NOMO-1 treated with DMSO at 0.1 percent for 48 hours (cell line): ENCODE data around the gene COMT.

Experiments used
- DNase-seq: peaks from one replicate; lab custom pipeline; 2025; ENCODE audit not compliant: unreplicated experiment; lab: John Stamatoyannopoulos, UW

The COMT gene

GRCh38 chr22:19992481-19992911, 50.9 kb downstream of the COMT start:
- DNase-seq, result no peak

GRCh38 chr22:19992921-19993355, 51.4 kb downstream of the COMT start:
- DNase-seq, result no peak

DNA sequence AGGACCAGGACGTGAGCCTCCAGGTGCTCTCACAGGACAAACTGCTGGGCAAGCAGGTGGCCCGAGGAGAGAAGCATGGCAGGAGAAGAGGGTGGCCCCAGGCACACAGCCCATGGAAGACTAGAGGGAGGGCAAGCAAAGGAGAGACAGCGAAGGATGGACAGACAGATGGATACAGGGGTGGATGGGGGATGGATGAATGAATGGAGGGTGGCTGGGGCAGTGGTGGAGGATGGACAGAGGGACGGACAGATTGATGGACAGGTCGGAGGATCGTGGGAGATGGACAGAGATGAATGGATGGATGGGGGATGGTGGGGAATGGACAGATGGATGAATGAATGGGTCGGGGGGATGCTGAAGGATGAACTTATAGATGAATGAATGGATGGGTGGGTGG, 52.4 kb downstream of the COMT start:
- no peak for DNase-seq

GRCh38 chr22:19994851-19995610, 53.5 kb downstream of the COMT start:
- no peak for DNase-seq

DNA sequence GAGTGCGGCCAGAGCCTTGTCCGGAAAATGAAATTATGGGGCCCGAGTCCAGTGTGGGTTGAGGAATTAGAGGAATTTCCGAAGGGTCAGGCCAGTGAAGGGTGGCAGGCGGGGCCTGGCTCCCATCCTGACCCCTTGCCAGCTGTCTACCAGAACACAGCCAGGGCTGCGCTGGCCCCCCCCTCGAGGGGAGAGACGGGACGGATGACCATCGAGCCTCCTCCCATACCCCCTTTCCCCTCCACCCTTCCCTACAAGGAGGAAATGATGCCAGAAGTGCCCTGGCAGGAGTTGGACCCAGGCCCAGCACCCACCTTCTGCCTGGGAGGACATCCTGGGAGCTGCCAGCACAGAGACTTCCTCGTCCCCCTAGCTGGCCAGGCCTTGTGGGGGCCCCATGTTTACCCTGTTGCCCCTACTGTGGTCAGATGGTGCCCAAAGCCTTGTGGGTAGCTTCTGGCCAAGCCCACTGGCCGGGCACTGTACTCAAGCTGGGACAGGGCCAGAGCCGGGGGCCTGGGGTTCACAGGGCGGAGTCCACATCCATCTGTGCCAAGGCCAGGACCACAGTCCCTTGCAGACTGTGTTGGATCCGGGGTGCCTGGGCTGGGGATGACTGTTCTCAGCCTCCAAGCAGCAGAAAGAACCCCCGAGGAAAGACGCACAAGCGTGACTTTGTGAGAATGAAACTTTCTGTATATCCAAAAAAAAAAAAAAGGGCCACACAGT, 54.2 kb downstream of the COMT start:
- no peak for DNase-seq

DNA sequence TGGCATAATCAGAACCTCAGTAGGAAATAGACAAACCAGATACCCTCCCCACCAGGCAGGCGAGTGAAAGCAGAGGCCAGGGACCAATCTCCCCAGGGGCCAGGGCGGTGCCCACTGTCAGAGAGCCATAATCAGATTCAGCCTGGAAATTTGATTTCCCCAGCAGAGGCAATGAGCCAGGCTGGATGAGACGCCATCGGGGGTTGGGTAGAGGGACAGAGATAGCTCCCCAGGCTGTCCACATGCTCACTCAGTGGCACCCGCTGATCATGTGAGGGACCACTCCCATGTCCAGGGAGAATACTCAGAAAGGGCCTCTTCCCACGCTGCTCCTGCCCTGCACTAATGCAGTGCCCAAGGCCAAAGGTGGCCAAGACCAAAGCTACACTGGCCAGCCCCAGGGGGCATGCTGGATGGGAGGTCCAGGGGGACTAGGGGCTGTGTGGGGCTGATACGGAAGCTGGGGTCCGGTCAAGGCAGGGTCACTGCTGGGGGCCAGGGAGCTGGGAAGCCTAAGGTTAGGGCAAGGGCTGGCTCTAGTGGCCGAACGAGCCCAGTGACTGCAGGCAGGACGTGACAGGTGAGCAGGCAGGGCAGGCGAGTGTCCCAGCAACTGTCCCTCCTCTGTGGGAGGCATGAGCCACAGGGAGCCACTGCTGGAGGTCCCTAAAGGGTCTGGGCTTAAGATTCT, 55.3 kb downstream of the COMT start:
- no peak for DNase-seq

GRCh38 chr22:19997561-19998231, 56.1 kb downstream of the COMT start:
- no peak for DNase-seq

DNA sequence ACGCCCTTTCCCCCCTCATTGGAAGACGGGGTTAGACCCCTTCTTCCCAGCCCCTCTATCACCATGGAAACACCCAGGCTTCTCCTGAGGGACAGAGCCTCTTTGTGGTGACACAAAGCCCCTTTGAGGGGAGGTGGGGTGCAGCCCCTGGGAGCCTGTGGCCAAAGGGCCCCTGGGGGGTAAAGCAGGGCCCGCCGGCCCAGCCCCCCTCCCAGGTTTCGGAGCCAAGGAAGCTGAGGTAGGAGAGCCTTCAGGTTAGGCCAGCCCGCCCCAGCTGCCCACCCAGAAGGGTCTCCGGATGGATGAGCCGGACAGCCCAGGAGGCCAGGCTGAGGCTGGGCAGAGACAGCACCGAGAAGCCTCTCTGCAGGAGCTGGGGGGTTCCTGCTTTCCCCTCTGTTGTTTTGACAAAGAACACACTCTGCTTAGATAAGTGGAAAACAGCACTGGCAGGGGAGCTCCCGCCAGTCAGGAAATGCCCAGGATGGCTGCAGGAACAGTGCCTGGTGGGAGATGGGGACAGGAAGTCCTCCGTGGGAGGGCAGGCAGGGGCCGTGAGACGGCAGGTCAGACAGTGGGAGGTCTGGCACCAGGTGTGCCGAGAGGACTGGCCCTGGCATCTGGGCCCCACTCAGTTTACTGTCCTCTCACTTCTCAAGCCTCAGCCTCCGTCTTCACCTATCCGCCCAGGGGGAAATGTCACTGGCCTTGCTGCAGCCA, 56.8 kb downstream of the COMT start:
- DNase-seq, result no peak

- DNase-seq, result no peak
Observed at GRCh38 chr22:19998991-19999820, 57.6 kb downstream of the COMT start.

DNA sequence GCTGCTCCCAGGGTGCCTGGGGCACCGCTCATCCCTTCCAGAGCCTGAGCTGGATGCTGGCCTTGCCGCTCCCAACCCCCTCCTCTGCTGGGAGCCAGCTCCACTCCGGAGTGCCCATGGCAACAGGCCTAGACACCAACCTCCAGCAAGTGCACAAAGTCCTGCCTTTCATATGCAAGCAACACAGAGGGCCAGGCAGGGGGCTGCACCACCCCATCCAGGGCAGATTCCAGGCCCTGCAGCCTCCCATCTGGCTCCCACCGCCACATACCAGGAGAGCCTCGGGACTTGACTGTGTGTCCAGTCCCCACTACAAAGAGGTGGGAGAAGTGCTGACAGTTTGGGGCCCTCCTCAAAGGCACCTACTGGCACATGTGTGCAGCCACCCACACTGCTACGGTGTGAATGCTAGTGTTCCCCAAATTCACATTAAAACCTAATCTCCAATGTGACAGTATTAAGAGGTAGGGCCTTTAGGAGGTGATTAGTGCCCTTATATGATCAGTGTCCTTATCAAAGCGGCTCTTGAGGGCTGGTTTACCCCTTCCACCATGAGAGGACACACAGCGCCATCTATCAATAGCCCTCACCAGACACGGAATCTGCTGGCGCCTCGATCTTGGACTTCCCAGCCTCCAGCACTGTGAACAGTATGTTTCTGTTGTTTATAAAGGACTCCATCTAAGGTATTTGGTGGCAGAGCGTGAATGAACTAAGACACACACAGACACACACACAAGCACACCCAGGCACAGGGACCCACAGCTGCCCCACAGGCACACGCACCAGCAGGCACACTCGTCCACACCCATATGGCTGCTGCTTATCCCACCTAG, 58.9 kb downstream of the COMT start:
- DNase-seq, result no peak

- DNase-seq, result no peak
Observed at GRCh38 chr22:20001082-20001638, 59.6 kb downstream of the COMT start.

- DNase-seq, result no peak
Observed at GRCh38 chr22:20002128-20002527, 60.6 kb downstream of the COMT start.

- no peak for DNase-seq
Observed at GRCh38 chr22:20002636-20003035, 61.1 kb downstream of the COMT start.

- DNase-seq, result no peak
Observed at GRCh38 chr22:20003304-20003703, 61.7 kb downstream of the COMT start.

DNA sequence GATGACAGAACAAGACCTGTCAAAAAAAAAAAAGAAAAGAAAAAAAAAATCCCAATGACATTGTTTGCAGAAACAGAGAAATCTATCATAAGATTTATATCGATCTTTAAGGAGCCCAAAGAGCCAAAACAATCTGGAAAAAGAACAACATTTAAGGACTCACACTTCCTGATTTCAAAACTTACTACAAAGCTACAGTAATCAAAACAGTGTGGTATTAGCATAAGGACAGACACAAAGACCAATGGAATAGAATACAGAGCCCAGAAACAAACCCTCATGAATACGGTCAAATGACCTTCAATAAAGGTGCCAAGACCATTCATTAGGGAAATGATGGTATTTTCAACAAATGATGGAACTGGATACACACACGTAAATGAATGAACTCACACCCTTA, 62.9 kb downstream of the COMT start:
- DNase-seq, result no peak

DNA sequence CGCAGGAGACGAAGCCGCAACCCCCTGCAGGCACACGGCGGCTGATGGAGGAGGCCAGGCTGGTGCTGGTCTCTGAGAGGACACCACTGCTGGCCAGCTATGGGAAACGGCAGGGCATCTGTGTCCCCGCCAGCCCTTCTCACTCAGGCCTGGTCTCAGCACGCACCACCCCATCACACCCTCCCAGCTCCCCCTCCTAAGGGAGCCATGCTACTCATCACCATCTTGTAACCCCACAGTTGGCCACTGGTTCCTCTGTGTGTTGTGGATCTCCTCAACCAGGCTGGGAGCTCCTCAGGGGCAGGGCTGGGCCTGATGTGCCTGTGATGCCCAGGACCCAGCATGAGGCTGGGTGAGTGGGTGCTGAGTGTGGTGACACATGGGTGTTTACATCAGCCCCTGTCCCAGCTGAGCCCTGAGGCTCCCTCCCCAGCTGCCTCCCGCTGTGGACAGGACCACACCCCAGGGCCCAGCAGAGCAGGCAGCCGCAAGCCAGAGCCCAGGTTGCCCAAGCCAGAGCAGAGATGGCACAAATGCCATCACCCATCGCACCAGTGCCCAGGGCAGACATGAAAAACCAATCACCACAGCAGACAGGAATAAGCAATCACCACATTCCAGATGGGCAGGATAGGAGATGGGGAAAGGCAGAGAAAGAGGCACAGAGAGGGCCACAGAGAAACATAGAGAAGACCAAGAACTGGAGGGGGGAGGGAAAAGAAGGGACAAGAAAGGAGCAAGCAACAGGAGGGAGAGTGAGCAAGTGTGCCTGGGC, 66.8 kb downstream of the COMT start:
- no peak for DNase-seq

DNA sequence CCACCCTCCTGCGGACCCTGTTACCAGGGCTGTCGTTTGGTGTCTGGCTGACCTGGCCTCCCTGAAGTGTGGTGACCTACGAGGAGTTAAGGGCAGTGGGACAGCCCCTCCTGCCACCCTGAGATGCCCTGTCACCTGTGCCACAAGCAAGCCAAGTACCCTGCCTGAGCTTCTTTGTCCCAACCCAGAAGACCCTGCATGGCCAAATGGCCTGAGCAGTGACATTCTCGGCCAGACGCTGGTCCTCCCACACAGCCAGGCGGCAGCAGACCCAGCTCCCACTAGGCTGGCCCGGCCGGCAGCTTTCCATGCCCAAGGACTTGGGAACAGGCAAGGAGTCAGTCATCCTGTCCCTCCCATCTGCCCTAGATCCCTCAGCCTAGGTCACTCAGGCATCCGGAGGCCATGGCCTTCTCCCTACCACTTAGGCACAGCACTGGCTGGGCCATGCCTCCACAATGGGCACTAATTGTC, 67.5 kb downstream of the COMT start:
- no peak for DNase-seq
